AG04449 (cell line): Measurements from ENCODE around the gene AK6.

Experiments used
- CTCF ChIA-PET: fragments of 350-600 bp; formaldehyde crosslinking; extraction: SDS; loops from one replicate; lab custom pipeline; 2021; ENCODE audit warnings: antibody characterized with exemption; lab: Yijun Ruan, JAX
- POLR2A ChIA-PET: fragments of 400-600, 350-600 bp; formaldehyde crosslinking; extraction: SDS; loops from one replicate; lab custom pipeline; 2020; ENCODE audit warnings: antibody characterized with exemption, inconsistent platforms; lab: Yijun Ruan, JAX
- DNase-seq: peaks from one replicate; pipeline ENCODE4 v3.0.0-alpha.2; 2010; ENCODE audit warnings: low read depth, low spot score
- H3K4me3 ChIP-seq: 2 replicates; pipeline ENCODE4 v1.5.1; 2011; ENCODE audit warnings: low read depth, mild to moderate bottlenecking, control low read depth, low read length
- CTCF ChIP-seq: IDR thresholded peaks from one replicate; pipeline ENCODE4 v1.5.1; 2011; ENCODE audit warnings: mild to moderate bottlenecking, moderate library complexity, low read length, control low read depth, inconsistent platforms; ENCODE audit not compliant: insufficient read depth; ENCODE audit errors: missing control alignments

Gene AK6

GRCh38 chr5:69309380-69309779 lies 59.9 kb downstream of the AK6 start:
- TF ChIP-seq CTCF, result no peak
- POLR2A ChIA-PET, result no interaction called here
- CTCF ChIA-PET, result no interaction called here
- no peak for DNase-seq
- H3K4me3 ChIP-seq, result no peak overlapping the region

- CTCF ChIA-PET, result no interaction called here
Observed at GRCh38 chr5:69308046-69308553, 61.2 kb downstream of the AK6 start.

GRCh38 chr5:69305512-69305911 lies 63.8 kb downstream of the AK6 start:
- no peak overlapping the region for H3K4me3 ChIP-seq
- TF ChIP-seq CTCF, result no peak
- ChIA-PET CTCF (no interaction called here), POLR2A (no interaction called here)
- DNase-seq, result no peak

More at GRCh38 chr5:69308046-69308553, 61.2 kb downstream of the AK6 start:
- no peak overlapping the region for H3K4me3 ChIP-seq
- POLR2A ChIA-PET, result no interaction called here
- no peak for DNase-seq
- no peak for TF ChIP-seq CTCF
